Measurements from ENCODE around the gene GPR61.

The GPR61 gene

DNA sequence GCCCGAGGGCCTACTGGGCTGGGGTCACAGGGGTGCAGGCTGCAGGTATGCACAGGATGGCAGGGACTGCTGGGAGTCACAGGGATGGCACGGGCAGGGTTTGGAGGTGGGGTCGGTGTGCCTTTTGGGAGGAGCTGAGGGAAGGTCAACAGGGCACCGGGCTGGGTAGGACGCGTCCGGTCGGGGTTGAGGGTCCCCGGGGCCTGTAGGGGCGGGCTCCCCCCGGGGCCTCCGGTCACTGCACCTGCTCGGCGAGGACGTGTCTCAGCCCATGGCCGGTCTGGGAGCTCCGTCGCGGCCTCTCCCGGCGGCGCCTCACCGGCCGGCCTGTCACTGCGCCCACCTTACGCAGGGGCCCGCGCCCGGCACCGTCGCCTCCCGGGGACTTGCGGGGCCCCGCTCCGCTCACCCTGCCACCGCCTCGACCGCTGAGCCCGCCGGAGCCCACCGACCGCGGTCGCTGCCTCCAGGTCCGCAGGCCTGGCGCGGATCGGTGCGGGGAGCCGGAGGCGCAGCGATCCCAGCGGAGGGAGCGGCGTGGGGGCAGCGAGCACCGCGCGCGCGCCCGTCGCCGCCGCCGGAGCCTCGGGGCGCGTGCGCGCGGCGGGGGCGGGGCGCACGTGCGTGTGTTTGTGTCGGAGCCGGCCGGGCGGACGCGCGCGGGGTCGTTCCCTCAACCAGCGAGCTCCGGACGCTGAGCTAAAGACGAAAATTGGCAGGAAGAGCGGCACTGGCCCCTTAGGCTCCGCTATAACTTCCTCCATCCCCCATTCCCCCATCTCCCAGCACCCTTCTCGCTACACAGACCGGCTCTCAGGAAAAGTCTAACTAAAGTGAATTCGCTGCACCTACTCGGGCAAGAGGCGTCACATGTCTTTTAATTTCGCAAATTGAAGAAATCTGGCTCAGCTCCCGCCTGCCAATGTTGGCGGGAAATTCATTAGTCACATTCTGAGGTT is 30.2 kb upstream of the GPR61 start, which contains the start of gene AMIGO1:
TSS of gene AMIGO1 (minus strand) at position 552 of the 959 bp plus-strand sequence. CDS start 815 bp downstream, outside the sequence.
- peak; percentile 86 for DNase-seq

DNA sequence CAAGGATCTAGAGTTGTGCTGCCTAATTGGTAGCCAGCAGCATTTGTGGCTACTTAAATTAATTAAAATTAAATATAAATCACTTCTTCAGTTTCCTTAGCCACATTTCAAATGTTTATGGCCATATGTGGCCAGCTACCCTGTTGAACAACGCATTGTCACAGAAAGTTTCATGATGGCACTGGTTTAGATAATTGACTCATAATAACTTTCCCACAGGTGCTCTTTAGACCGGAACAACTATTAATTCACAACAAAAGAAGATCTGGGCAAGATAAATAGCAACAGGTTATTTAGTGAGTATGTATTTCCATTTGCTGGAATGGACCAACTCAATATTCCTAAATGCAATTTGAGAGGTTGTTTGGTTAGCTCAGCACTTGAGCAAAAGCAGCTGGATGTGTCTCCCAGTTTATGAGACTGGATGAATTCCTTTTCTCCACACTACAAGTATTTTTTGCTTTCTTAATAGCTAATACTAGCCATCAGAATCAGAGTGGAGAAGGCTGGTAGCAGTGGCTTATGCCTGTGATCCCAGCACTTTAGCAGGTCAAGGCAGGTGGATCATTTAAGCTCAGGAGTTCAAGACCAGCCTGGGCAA is 26.5 kb upstream of the GPR61 start:
- DNase-seq, result no peak

DNA sequence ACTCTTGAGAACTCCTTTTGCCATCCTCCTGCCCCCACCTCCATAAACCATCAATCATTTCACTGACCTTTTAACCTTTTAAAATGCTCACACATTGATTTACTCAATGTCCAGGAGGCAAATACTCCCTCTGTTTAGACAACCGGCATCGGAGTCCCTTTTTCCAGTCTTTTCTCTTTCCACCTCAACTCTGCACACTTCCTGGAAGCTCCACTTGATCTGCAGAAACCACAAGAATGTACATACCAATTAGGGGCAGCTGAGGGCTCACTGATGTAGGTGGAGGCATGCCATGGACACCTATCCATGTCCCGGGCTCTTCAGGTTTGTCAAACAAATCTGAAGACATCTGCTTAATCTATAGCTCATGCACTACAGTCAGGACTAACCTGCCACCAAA is 24.8 kb upstream of the GPR61 start:
- no peak for DNase-seq

DNA sequence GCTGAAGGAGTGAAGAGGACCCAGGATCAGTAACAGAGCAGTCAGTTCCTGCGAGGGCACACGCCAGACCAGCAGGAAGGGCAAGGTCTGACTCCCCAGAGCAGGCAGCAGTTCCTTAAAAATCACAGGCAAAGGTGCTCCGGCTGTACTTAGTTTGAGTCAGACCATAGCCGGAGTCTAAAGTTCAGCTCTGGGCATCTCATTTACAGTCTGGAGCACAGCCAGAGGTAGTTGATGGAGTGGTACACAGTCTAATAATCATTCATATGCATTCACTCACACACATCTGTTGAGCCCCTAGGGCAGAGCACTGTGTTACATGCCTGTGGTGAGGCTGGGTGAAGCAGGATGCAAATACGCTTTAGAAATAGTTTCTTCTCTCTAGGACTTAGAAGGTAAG is 22.8 kb upstream of the GPR61 start:
- DNase-seq, result no peak

DNA sequence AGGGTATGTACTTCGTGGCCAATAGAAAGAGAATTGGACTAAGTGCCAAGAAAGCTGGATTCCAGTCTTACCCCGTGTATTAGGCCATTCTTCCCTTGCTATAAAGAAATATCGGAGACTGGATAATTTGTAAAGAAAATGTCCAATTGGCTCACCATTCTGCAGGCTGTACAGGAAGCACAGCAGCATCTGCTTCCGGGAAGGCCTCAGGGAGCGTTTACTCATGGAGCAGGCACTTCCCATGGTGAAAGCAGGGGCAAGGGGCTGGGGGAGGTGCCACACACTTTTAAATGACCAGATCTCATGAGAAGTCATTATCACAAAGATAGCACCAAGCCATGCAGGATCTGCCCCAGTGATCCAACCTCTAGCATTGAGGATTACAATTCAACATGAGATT is 22.3 kb upstream of the GPR61 start:
- DNase-seq, result no peak

DNA sequence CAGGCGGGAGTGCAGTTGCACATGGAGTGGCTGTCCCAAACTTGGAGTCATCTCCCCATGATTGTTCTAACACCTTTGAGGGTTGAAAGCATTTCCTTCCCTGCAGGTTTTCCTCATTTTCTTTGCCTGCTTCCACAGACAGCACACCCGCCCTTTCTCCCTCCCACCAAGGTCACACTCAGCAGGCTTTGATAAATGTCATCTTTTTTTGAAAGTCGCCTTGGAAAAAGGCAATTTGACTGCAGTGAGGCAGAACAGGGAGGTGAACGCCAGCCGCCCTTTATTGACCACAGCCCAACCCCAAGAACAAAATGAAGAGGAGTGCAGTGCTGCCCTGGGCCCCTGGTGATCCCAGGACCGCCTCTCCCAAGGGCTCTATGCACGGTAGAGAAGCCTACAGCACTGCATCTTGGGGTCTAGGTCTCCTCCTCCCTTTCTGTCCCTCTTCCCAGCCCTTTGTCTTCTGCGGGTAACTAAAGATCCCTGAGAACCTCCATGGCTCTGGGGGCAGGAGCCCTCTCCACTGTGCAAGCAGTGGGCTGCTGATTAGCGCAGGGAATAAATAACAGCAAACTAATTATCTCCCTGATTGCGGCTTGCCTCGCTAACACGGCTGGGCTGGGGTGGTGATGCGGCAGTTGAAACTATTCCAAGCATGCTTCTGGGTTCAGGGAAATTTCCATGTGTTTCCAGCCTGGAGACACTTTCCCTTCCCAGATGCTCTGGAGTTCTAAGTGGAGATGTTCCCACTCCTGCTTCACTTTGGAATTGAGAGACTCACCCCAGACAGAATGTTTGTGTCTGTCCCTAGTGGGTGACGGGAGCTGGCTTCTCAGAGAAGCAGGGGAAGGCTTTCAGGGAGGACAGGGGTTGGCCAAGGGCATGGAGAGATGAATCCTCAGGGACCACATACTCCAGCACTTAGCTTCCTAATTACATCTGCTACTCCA is 18.4 kb upstream of the GPR61 start:
- no peak for DNase-seq

DNA sequence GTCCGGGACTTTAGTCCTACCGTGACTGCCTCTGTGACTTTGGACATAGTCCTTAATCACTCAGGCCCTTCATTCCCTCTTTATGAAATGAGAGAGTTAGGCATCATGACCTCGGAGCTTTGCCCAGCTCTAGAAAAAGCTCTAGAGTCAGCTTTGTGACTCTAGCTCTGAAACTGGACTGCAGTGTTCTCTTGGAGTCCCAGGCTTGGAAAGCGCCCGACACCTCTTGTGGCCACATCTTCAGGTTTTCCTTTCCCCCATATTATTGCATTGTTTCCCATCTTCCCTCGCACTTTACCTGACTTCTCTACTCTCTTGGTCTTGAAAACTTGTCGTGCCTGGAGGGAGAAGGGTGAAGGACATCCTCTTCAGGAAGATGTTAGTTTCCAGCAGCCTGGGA is 17.6 kb upstream of the GPR61 start:
- DNase-seq, result no peak

DNA sequence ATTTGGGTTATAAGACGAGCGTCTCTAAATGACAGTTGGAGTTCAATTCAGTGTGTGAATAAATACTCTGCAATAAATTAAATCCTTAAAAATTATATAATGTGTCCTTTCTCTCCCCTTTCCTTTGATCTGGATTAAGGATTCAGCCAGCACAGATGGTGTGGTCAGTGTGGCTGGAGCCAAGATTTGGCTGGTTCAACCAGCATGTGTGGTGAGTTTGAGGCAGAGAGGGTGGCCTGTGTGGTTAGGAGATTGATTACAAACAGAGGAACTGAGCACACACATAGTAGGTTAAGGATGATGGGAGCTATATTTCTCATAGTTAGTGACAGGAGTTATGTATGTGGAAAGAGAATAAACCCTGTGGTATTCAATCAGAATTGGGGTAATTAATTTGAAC is 16.0 kb upstream of the GPR61 start:
- DNase-seq, result no peak

DNA sequence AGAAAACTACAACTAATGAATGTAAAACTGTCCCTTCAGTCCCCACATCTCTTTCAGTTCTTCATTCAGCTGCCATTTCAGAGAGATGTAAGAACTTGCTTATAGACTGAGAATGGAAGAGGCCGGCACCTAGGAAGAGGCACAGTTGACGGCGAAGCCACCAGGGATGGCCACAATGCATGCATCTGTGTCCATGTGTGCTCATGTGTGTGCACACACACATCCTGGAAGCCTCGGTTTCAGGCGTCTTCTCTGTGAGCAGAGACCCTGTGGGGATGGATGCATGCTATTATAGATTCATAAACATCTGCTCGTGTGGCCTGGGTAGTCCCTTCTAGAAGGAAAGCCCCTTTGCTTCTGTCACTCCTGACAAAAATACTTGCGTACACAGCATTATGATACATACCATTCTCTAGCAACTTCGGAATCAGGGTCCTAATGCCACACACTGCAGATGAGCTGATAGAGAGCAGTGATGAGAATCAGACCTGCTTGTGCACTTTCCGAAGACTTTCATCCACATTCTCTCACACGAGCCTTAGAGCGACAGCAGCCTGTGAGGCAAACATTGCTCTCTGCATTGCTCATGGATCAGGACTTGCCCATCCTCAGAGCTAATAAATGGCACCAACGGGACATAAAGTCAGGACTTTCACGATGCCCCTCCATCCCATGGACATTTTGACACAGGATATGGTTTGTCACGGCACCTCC is 12.4 kb upstream of the GPR61 start:
- DNase-seq, result no peak

DNA sequence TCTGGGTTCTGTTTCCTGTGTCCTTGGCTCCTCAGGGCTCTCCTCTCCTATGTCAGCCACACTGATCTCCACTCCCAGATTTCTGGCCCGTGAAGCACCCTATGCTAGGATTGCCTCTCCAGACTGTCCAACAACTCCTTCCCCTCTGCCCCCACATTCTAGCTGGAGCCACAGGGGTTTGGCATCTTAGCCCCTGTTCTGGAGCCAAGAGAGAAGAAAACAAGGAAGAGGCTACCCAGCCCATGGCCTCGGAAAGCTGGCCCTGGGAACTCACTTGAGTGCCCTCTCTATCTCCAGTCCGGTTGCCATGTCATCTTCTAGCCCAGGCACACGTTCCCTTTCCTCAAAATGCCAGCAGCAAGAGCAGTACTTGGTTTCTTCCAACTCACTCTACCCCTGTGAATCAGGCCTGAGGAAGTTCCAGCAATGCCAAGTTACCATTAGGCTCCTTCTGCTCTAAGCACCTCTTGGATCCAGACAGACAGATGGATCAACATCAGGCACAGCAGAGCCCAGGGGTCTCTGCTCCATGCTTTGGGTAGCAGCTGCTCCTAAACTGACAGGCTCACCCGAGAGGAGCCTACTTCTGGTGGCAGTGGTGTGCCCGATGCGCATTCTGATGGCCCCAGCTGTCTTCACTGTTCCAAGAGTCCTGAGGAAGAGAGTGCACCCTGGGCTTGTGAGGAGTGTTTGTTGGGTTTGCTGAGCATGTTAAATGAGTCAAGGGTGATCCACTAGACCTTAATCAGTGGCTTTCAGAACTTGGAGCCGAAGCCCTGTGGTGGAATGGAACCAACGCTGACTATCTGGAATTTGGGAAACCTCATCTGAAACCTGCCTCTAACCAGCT is 11.6 kb upstream of the GPR61 start:
- no peak for DNase-seq

DNA sequence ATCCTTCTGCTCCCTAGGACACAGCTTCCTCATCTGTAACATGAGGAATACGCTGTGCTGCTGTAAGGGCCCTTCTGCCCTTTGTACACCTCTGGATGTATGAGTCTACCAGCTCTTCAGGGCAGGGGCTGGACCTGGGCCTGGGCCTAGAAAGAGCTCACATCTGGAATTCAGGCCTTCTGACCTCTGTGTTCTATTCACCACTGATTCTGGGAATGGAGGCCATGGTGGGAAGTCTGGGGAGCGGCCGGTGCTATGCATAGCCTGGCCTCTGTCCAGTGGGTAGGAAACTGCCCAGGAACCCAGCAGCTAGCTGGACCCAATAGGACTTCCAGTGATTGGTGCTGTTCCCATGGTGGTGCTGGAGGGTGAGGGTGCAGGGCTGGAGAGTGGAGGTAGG is 11.0 kb upstream of the GPR61 start:
- no peak for DNase-seq

DNA sequence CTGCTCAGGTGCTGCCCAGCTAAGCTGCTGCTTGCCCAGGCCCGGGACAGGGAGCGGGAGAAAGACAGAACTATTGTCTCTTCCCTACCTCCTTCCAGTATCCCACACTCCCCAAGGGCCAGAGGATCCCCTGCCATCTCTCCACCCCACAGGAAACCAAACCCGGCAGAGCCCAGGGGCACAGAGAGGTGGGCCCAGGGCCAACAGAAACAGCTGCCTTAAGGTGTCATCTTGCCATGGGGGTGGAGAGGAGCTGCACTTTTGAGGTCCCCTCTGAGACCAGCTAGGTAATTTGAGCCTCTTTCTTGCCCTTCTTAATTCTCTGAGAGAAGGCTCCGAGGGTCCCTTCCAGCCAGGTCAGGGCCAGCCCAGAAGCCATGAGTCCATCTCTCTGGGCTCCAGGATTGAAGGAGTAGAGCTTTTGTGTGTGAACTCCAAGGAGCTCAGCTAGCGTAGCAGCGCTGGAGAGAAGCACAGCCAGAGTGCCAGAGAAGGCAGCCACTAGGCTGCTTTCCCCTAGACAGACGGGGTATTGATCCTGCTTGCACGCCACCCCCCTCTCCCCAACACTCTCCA is 9.7 kb upstream of the GPR61 start:
- peak; percentile 56 for DNase-seq

DNA sequence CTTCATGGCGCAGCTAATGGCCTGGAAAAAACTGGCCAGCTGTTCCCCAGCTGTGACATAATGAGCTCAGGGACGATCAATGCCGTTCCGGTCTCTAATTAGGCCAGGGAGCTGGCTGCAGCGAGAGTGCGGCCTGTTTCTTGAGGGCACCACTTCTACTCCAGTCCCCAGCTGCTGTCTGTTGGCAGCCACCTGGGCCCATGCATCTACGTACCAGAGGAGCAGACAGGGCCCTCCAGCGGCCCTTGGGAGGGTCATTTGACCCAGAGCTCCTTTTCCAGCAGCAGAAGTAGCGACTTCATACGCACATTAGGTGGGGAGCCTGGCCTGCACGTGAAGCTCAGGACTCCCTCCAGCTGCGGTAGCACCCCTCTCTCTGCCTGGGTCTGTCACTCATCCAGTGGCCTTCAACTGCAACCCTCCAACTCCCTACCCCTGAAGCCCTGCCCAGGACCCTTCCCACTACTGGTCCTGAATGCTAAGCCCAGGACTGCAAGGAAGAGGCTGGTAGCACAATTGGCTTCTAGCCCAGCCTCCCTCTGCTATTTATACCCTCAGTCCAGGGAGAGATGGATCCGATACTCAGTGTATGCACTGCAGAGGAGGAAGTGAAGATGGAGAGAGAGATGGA is 9.1 kb upstream of the GPR61 start:
- DNase-seq, result no peak

DNA sequence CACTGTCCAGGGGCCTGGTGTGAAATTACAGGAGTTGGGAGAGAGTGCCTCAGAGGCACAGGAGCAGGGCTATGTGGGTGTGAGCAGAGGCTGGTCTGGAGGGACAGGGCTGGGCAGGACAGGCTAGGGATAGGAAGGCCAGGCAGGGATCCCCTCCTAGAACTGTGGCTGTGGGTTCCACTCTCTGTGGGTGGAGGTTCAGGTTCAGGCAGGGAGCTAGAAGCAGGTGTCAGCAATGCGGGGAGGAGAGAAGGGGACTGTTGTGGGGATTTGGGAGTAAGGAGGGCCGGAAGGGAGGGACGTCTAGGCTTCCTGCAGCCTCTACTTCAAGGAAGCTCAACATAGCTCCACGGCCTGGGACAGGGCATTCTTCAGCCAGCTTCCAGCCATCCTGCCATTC is 8.3 kb upstream of the GPR61 start:
- no peak for DNase-seq

DNA sequence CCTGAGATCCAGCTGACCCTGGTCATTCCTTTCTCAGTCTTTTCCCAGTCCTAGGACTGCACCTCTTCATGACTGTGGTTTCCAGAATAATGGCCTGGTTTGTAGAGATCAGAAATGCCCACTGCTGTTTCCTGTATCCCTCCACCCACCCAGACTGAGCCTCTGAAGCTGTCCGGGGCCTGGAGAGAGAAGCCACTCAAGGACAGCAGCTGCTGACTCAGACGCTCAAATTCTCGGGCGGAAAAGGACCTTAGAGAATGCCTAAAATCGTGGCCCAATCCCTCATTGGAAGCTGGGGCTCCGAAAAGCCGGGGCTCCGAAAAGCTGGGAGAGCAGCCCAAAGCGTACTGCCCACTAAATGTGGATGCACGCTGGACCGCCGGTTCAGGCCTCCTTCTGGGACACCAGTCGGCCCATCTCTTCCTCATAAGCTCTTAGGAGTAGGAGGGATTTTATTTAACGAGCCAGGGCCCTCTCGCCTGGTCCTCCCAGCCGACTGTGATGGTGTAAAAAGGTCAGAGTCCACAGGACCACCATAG is 7.8 kb upstream of the GPR61 start:
- no peak for DNase-seq

DNA sequence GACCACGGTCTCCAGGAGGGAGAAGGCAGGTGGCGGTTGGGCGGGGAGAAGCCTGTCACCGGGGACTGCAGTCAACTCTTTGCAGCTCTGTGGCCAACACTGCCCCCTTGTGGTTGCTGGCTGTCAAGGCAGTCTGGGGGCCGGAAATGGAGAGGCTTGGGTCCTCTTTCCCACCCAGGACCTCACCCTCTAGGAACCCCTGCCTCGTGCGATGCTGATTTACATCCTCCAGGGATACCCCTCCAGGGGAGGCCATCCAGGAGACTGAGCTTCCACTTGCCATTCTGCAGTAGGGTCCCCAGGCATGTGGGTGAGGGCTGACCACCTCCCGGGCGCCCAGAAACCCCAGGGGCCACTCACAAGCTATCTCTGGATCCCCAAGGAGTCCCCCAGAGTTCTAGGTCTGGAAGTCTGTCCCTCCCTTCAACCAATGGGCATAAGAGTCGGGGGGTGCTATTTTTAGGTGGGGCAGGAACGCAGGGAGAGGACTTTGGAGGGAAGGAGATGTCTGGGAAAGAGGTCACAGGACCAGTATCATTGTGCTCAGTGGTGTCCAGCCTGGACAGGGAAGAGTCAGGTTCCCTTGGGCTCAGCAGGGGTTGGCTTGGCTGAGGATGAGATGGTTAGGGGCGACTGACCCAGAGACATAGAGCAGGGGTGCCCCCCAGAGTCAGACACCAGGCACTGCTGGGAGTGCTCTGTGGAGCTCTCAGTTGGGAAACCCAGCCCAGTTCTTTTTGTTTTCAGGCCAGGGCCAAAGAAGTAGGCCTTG is 7.1 kb upstream of the GPR61 start:
- DNase-seq, result peak; percentile 98

DNA sequence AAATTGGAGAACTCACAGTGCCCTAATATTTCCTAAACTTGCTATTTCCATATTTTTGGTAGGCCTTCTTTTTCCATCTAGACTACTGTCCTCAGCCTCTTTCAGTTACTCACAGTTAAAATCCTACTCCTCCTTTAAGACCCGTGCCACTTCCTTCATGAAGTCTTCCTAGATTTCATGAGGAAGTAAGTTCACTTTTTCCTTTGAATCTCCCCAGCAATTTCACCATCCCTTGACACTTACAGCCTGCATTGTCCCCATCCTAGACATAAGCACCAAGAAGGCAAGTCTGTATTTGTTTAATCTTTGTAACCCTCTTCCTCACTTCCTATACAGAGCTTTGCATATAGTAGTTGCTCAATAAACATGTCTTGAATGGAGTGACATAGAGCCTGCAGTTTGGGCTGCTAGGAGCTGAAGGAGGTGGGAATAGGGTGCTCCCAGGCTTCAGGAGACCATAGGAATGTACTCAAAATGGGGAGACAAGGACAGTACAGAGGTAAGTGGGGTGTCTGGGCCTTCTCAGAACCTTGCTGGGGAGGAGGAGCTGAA is 5.3 kb upstream of the GPR61 start:
- no peak for DNase-seq

DNA sequence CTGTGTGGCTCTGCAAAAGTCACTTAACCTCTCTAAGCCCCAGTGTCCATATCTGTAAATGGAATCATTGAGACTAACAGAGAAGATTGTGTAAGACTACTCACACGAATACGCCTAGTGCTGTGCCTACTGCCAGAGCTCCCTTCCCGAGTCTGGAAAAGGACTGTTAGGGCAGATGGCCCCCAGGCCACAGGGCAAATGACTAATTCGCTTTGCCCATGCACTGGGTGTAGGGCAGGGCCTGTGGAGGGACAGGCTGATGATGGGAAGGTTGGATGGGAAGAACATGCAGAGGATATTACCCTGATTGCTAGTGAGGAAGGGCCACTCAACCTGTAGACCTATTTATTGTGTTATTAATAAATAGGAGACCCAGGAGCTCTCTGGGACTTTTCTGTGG is 4.2 kb upstream of the GPR61 start:
- DNase-seq, result no peak

DNA sequence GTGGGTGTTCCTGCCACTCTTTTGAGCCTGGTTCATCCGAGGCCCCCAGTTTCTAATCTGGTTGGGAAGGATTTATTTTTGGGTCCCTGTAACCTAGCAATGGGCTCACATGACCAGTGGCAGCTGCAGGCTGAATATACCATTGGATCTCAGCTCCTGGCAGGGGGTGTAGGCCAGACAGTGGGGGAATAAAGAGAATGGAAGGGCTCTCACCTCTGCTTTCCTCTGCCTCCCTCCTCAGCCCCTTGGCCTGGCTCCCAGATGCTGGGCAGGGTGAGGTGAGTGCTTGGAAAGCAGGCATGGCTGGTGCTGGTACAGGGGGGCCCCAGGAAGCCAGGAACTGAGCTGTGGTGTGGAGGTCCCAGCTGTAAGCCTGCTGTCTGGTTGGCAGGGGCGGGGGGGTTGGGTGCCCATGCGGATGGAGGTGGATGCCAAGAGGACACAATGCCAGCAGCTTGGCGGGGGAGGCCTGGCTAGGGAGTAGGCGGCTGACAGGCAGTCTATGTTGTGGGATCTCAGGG is 3.6 kb upstream of the GPR61 start:
- DNase-seq, result no peak

Data from activated CD8-positive, alpha-beta memory T cell treated with anti-CD3 and anti-CD28 coated beads for 24 hours (primary cell).